Left renal pelvis (tissue), 4 donors: Measurements from ENCODE around the gene TEX55. TPM values are rescaled to one million over a fixed set of nuclear protein-coding genes. Genes with fewer than 3 reads are reported as not detected.
"Not testable (repeated sequence)": the region's sequence is repeated elsewhere in the genome, so short reads cannot be mapped to it uniquely, and the experiment has no call there.

ENCODE experiments used
- DNase-seq, 4 donors: peaks; one replicate each; pipeline ENCODE4 v3.0.0-alpha.2; 2013; ENCODE audit warnings: low read depth in 4 of 4, low spot score in 3 of 4
- polyA plus RNA-seq, 4 donors: library from polyadenylated mRNA; unstranded; fragments of 120-200 nt; gene quantifications; one replicate each; pipeline ENCODE4 v1.2.1, GENCODE V29; 2013; ENCODE audit not compliant: insufficient read length in 4 of 4

Gene TEX55
- not detected for polyA plus RNA-seq

DNA sequence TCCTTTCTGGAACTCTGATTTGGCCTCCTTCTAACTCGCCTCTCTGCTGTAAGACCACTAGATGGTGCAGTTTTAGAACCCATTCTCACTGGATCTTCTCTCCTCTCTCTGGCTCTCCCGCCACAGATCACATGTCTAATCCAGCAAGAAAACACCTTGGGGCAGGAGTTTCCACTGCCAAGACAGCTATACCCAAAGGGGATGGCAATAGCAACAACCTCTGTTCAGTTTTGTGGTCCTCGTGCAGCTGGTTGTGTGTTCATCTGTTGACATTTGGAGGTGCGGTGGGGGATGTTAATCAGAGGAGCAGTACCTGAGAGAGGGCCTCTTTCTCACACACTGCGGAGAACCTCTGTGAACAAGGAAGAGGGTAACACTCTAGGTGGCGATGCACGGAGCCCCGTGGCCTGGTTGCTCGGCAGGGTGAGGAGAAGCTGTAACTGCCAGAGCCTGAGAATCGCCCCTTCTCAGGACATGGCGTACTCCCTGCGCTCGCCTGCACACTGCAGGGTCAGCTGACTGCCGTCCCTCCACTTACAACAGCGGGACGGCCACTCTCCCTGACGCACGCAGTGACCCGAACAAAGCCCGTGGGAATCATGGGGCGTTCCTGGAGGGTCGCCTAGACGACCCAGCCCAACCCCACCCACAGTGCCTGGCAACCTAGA is at the start of gene TEX55:
TEX55 (plus strand) TSS at position 666 of the 668 bp plus-strand sequence. CDS start 25 bp downstream, outside the sequence.
- peak; percentile 6 to 16 (median 9) for DNase-seq

DNA sequence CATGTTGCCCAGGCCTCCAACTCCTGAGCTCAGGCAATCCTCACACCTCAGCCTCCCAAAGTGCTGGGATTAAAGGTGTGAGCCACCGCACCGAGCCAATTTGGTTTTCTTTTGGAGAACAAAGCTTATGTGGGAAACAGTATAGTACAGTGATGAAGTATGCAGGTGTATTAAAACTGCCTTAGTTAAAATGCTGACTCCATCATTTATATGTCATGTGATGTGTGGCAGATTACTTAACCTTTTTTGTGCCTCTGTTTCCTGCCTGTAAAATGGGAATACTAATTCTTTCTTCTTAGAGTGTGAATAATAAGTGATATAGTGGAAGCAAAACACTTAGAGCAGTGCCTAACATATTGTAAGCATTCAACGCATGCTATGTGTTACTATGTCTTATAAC is 48.0 kb upstream of the TEX55 start:
- DNase-seq, result no peak

DNA sequence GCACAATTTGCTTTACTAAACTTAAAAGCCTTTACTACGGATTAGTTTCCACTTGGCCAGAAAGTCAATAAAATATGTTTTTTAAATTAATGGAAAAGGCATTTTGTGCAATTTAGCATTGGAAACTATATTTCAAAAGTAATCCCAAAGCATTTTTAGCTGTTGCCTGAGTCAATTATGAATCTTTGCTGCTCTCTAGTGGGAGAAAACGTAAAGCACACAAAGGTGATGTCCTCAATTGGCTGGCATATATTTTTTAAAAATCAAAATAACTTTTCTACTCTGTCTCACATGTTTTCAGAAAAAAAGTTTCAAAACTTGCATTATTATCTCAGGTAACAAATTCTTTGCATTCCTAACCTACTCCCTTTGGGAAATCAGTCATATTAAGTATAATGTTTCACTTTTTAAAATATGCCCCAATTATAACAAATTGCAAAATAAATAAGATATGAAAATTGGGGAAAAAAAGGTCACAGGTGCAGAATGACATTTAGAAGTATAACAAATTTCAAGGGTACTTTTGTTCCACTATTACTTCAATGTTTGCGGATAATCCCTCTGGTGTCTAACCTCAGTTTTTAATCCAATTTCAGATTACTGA is 47.2 kb upstream of the TEX55 start:
- DNase-seq, result peak in 3 of 4 donors; percentile 1 to 14 (median 8)

DNA sequence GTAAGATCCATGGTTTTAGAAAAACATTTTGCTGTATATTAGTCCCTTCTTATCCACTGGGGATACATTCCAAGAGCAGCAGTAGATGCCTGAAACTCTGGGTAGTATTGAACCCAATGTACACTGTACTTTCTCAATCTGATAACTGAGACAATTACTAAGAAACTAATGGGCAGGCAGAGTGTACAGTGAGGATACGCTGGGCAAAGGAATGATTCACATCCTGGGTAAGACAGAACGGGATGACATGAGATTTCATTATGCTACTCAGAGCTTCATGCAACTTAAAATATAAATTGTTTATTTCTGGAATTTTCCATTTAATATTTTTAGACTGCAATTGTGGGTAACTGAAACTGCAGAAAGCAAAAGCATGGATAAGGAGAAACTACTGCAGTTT is 46.2 kb upstream of the TEX55 start:
- no peak for DNase-seq

DNA sequence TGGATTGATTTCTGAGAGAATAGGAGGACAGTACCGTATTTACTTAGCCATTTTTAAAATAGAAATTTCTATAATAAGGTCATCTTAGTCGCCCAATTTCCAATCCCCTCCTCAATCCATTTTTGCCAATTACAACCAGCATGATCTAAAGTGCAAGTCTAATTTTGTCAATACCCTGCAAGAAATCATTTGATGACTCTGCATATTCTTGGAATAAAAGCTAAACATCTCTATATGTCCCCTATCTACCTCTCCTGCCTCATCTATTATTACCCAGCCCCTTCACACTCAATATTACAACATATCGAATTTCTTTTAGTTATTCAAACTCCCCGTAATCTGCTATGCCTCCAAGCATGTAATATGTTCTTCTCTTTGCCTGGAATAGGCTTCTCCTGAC is 41.9 kb upstream of the TEX55 start:
- no peak for DNase-seq

DNA sequence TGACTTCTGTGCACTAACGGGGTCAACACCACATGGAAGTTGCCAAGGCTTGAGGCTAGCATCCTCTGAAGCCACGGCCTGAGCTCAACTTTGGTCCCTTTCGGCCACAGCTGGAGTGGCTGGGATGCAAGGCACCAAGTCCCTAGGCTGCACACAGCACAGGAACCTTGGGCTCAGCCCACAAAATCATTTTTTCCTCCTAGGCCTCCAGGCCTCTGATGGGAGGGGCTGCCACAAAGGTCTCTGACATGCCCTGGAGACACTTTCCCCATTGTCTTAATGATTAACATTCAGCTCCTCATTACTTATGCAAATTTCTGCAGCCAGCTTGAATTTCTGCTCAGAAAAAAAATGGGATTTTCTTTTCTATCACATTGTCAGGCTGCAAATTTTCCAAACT is 27.6 kb upstream of the TEX55 start:
- DNase-seq, result not testable (repeated sequence)

DNA sequence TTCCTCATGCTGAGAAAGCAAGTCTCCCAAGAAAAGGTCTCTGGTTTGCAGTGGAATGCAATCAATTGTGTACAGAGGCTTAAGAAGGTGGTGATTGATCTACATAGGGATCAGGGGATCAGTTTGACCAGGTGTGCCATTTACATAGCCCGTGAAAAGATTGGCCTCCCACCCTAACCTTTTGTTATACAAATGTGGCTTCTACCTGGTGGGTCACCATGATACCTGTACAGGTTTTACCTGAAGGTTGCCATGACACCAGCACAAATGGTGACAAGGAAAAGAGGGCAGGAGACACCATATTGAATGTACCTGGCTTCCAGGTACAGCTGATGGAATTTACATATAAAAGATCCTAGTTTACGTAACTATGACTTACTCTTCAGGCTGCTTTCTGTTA is 25.5 kb upstream of the TEX55 start:
- no peak for DNase-seq

DNA sequence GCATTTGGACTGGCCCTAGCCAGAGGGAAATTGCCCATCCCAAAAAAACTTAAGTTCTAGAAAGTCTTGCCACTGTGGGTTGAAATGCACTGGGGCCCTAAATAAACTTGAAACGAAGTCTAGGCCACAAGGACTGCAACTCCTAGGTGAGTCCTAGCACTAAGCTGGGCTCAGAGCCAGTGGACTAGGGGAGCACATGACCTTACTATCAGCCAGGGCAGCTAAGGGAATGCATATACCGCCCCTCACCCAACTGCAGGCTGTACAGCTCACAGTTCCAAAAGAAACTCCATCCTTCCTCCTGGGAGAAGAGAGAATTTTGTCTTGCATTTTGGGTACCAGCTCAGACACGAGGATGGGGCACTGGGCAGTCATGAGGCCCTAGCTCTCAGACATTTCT is 23.6 kb upstream of the TEX55 start:
- no peak for DNase-seq

DNA sequence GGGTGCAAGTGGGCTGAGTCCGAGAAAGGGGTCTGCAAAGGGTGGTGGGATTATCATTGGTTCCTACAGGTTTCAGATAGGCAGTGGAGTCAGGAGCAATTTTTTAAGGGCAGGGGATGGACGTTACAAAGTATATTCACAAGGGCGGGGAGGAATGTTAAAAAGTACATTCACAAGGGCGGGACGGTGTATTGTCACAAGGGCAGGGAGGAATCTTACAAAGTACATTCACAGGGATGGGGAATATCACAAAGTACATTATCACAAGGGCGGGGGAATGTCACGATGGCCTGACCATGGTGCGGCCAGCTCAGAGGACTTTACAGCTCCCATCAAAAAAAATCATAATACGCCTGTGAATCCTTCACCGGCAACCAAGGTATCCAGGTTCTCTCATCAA is 20.6 kb upstream of the TEX55 start:
- DNase-seq, result no peak

DNA sequence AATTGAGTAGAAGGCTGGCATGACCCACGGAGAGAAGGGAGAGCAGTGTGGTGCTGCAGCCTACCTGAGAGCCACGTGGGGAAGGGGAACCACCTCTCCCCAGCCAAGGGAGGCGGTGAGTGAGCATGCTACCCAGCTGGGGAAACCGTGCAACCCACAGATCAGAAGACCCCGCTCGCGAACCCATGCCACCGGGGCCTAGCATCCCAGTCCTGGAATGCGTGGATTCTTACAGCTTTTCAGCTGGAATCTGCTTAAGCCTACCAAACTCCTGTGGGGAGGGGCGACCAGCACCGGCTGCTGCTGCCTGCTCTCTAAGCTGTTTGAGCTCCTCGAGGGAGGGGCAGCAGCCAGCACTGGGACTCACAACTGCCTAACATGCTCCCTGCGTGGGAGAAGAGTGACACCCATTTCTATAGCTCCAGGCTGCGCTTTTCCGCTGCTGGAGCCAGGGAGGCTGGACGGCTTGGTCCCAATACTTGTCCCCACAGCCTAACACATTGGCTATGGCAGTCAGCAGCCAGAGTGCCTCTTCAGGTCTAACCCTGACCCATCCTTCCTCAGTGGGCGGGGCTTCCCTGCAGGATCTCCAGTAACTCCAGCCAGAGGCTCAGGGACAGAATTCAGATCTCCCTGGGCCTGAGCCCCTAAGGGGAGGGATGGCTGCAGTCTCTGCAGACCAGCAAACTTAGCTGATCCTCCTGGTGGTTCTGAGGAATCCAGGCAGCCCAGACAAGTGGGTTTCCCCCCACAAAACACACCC is 20.0 kb upstream of the TEX55 start:
- no peak for DNase-seq

DNA sequence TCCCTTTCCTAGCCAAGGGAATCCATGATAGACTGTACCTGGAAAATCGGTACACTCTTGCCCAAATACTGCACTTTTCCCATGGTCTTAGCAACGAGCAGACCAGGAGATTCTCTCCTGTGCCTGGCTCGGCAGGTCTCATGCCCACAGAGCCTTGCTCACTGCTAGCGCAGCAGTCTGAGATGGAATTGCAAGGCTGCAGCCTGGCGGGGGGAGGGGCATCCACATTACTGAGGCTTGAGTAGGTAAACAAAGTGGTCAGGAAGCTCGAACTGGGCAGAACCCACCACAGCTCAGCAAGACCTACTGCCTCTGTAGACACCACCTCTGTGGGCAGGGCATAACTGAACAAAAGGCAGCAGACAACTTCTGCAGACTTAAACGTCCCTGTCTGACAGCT is 15.7 kb upstream of the TEX55 start:
- not testable (repeated sequence) for DNase-seq

DNA sequence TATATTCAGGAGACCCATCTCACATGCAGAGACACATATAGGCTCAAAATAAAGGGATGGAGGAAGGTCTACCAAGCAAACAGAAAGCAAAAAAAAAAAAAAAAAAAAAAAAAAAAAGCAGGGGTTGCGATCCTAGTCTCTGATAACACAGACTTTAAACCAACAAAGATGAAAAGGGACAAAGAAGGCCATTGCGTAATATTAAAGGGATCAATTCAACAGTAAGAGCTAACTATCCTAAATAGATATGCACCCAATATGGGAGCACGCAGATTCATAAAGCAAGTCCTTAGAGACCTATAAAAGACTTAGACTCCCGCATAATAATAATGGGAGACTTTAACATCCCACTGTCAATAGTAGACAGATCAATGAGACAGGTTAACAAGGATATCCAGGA is 13.7 kb upstream of the TEX55 start:
- not testable (repeated sequence) for DNase-seq

DNA sequence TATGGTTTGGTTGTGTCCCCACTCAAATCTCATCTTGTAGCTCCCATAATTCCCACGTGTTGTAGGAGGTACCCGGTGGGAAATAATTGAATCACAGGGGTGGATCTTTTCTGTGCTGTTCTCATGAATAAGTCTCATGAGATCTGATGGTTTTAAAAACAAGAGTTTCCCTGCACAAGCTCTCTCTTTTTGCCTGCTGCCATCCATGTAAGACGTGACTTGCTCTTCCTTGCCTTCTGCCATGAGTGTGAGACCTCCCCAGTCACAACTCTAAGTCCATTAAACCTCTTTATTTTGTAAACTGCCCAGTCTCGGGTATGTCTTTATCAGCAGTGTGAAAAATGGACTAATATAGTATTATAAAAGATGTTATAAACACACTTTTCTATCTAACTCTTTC is 6.6 kb upstream of the TEX55 start:
- not testable (repeated sequence) for DNase-seq

DNA sequence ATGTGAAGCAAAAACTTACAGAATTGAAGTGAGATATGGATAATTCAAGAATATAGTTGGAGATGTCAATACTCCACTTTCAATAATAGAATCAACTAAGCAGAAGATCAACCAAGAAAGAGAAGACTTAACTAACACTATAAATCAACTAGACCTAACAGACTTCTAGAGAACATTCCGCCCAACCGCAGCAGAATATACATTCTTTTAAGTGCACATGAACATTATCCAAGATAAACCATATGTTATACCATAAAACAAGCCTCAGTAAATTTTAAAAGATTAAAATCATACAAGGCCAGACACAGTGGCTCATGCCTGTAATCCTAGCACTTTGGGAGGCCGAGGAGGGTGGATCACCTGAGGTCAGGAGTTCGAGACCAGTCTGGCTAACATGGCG is 5.5 kb upstream of the TEX55 start:
- DNase-seq, result no peak

DNA sequence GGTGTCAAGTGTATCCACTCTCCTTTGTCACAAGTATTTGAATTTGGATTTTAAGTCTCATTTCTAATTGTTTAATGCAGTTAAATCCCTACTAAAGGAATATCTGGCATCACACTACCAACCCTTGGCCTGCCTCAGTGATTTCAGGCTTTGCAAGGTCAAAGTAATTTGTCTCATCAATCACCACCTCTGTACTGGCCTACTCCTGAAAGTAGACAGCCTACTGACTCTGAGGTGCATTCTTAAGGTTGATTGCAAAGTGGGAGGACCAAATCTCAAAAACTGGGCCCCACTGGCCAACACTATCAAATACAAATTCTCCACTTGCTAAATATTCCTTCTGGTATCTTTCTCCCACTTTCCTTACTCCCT is 851 bp upstream of the TEX55 start:
- no peak for DNase-seq

DNA sequence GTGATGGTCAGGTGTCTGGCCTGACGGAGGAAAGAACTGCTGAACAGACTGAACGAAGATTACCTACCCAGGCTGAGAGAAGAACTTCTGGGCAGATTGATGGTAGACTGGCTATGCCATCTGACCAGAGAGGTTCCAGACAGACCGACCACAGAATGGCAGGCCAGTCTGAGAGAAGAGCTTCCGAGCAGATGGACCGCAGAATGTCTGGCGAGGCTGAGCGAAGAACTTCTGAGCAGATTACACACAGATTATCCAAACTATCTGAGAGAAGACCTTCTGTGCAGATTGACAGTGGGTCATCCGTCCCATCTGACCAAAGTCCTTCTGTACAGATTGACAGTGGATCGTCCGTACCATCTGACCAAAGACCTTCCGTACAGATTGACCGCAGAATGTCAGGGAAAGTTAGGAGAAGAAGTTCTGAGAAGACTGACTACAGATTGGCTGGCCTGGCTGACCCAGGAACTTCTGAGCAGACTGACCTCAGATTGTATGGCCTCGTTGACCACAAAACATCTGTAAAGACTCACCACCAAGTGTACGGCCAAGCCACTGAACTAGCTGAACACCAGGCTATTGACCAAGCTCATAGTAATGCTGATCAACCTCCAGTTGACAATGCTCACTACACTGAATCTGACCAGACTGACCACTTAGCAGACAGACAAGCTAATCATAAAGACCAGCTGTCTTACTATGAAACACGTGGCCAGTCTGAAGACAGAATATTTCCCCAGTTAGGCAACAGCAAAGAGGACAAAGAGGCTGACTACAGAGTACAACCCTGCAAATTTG is 812 bp downstream of the TEX55 start:
- no peak for DNase-seq

DNA sequence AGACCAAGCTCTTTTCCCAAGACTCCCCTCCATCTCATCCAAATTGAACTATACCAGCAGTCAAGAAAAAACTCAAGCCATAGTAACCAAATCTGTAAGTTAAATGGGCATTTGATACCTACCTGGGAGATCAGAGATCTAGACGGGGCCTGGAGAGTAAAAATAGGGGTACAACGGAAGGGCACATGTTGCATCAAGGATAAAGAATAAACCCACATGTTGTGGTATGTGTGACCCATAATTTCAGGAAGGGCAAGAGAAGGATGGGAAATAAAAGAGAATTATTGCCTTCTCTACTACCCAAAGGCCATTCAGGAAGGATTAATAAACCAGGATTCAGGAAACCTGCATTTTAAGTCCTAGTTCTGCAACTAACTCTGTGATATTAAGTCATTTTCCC is 1.5 kb downstream of the TEX55 start:
- DNase-seq, result no peak

DNA sequence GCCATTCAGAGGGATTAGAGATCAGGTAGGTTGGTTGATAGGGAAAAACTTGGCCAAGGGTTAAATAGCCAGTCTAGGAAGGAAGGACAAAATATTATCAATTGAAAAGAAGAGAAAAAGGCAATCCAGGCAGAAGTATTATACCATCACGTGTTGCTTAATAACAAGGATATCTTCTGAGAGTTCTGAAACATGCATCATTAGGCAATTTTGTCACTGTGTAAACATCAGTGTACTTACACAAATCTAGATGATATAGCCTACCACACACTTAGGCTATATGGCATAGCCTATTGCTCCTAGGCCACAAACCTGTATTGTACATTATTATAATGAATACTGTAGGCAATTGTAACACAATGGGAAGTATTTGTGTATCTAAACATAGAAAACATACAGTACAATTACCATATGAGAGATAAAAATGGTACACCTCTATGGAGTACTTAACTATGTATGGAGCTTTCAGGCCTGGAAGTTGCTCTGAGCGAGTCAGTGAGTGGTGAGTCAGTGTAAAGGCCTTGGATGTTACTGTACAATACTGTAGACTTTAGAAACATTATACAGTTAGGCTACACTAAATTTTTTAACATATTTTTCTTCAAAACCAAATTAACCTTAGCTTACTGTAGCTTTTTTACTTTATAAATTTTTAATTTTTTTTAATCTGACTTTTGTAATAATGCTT is 2.7 kb downstream of the TEX55 start:
- DNase-seq, result no peak

DNA sequence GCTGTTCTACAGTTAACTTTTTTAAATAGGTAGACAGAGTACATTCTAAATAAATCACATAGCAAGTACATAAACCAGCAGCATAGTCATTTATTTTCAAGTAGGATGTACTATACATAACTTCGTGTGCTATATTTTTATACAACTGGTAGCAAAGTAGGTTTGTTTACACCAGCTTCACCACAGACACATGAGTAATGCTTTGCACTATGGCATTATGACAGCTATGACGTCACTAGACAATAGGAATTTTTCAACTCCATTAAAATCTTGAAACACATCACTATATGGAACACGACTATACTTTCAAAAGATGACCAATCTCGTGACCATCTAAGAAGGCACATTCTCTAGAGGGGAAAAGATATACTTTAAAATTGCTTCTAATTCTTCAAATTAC is 3.5 kb downstream of the TEX55 start:
- DNase-seq, result no peak

DNA sequence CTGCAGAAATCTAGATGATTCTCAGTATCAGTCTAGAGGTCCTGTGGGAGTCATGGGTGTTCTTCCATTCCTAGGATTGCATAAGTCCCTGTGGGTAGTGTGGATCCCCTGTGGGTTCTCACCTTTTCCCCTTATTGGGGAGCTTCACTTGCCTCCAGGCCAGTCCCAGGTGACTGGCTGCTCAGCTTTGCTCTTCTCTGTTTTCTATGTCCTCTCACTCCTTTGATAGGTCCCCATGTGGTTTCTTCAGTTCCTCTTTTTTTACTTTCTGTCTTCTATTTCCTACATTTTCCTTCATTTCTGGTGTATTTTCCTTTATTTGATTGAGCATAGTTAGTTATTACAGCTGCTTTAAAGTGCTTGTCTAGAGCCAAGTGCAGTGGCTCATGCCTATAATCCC is 10.9 kb downstream of the TEX55 start:
- DNase-seq, result no peak

DNA sequence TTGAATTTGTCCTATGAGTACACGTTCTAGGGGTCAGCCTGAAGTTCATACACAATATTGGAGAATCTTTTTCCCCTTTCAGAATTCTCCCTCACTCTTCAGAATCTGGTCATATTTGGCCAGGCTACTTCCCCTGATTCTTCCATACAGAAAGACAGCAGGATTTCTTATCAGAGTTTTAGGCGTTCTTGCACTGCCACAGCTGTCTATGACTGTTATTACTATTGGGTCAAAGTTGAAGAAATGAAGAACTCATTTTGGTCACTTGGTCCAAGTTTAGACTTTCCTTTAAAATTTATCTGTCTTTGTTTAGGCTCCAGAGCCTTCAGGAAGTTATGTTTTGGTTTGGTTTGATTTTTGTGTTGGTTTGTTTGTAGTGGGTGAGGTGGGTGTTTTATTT is 12.0 kb downstream of the TEX55 start:
- no peak for DNase-seq
